Astrocyte (in vitro differentiated cells and primary cell): Measurements from ENCODE around the gene LSM4. TPM values are rescaled to one million over a fixed set of nuclear protein-coding genes. Genes with fewer than 3 reads are reported as not detected.

ENCODE experiments used
- DNase-seq: peaks from one replicate; pipeline ENCODE4 v3.0.0-alpha.2; 2010; ENCODE audit warnings: low read depth
- FAIRE-seq: peaks from 2 replicates; lab custom pipeline; 2011; peaks lifted over from hg19 to GRCh38; lab: Jason Lieb, UNC
- H2AFZ ChIP-seq: 2 replicates; pipeline ENCODE4 v1.6.0; 2012; ENCODE audit warnings: low read depth, low read length, inconsistent platforms
- H3K27ac ChIP-seq: 2 replicates; pipeline ENCODE4 v1.5.1; 2011; ENCODE audit warnings: low read depth, low read length, inconsistent platforms
- H3K27me3 ChIP-seq: 2 replicates; pipeline ENCODE4 v1.6.0; 2011; ENCODE audit warnings: low read length, inconsistent platforms; ENCODE audit not compliant: insufficient read depth
- H3K36me3 ChIP-seq: 2 replicates; pipeline ENCODE4 v1.5.1; 2011; ENCODE audit warnings: low read length, inconsistent platforms; ENCODE audit not compliant: insufficient read depth
- H3K4me1 ChIP-seq: 2 replicates; pipeline ENCODE4 v1.5.1; 2011; ENCODE audit warnings: low read length, inconsistent platforms; ENCODE audit not compliant: insufficient read depth
- H3K4me2 ChIP-seq: 2 replicates; pipeline ENCODE4 v1.6.0; 2012; ENCODE audit warnings: low read length, inconsistent platforms
- H3K4me3 ChIP-seq: 2 replicates; pipeline ENCODE4 v1.5.1; 2011; ENCODE audit warnings: low read depth, mild to moderate bottlenecking, low read length, inconsistent platforms; ENCODE audit not compliant: insufficient read depth
- H3K79me2 ChIP-seq: 2 replicates; pipeline ENCODE4 v1.6.0; 2012; ENCODE audit warnings: mild to moderate bottlenecking, low read length, inconsistent platforms; ENCODE audit not compliant: insufficient read depth
- H3K9ac ChIP-seq: 2 replicates; pipeline ENCODE4 v1.6.0; 2012; ENCODE audit warnings: mild to moderate bottlenecking, low read length, inconsistent platforms
- H3K9me3 ChIP-seq: 2 replicates; pipeline ENCODE4 v1.5.1; 2012; ENCODE audit warnings: low read depth, mild to moderate bottlenecking, low read length, inconsistent platforms; ENCODE audit not compliant: insufficient read depth
- H4K20me1 ChIP-seq: 2 replicates; pipeline ENCODE4 v1.6.0; 2012; ENCODE audit warnings: low read length, inconsistent platforms; ENCODE audit not compliant: insufficient read depth
- H3K27ac Mint-ChIP-seq: one replicate; pipeline ENCODE4 v1.8.0; 2021; ENCODE audit warnings: mild to moderate bottlenecking, mixed read lengths; ENCODE audit not compliant: unreplicated experiment
- H3K27me3 Mint-ChIP-seq: one replicate; pipeline ENCODE4 v1.8.0; 2021; ENCODE audit warnings: low read depth, mixed read lengths; ENCODE audit not compliant: unreplicated experiment
- H3K36me3 Mint-ChIP-seq: one replicate; pipeline ENCODE4 v1.8.0; 2021; ENCODE audit warnings: low read depth, mixed read lengths; ENCODE audit not compliant: unreplicated experiment
- H3K4me1 Mint-ChIP-seq: one replicate; pipeline ENCODE4 v1.8.0; 2021; ENCODE audit warnings: low read depth, mixed read lengths; ENCODE audit not compliant: unreplicated experiment
- H3K4me3 Mint-ChIP-seq: one replicate; pipeline ENCODE4 v1.8.0; 2021; ENCODE audit warnings: mild to moderate bottlenecking, moderate library complexity, mixed read lengths; ENCODE audit not compliant: unreplicated experiment
- H3K9me3 Mint-ChIP-seq: one replicate; pipeline ENCODE4 v1.8.0; 2021; ENCODE audit warnings: mild to moderate bottlenecking, mixed read lengths; ENCODE audit not compliant: unreplicated experiment
- CTCF ChIP-seq: IDR thresholded peaks from 2 replicates; pipeline ENCODE4 v1.5.1; 2011; ENCODE audit warnings: low read depth, mild to moderate bottlenecking, inconsistent platforms, low read length, moderate library complexity; ENCODE audit not compliant: insufficient read depth
- EZH2 ChIP-seq: IDR thresholded peaks from 2 replicates; pipeline ENCODE4 v1.6.1; 2012; ENCODE audit warnings: mild to moderate bottlenecking, low read length, inconsistent platforms; ENCODE audit not compliant: insufficient read depth
- total RNA-seq: library from RNA; stranded (reverse); gene quantifications from 2 replicates; pipeline ENCODE4 v1.2.1, GENCODE V29; 2021

Gene LSM4
- total RNA-seq, 1 donor from 2014 or later = 127 TPM

- Mint-ChIP-seq H3K4me1 (peaks cover 2% of the 10 kb centered on the region), H3K9me3 (no peaks in the 10 kb centered on the region), H3K27me3 (peaks cover 4% of the 10 kb centered on the region), H3K27ac (peak within 1 kb of the TSS; percentile 30), H3K36me3 (peaks cover 11% of the 10 kb centered on the region), H3K4me3 (peak within 1 kb of the TSS; percentile 86)
- Histone ChIP-seq H3K4me2 (peak within 1 kb of the TSS; percentile 99), H3K9ac (peak within 1 kb of the TSS; percentile 77), H2AFZ (peak within 1 kb of the TSS; percentile 80), H3K4me1 (peaks cover 17% of the 10 kb centered on the region), H3K9me3 (no peaks in the 10 kb centered on the region), H3K79me2 (peaks cover 2% of the 10 kb centered on the region), H3K4me3 (peak within 1 kb of the TSS; percentile 70), H3K27ac (no peak within 1 kb of the TSS), H3K36me3 (no peaks in the 10 kb centered on the region), H3K27me3 (no peaks in the 10 kb centered on the region), H4K20me1 (no peaks in the 10 kb centered on the region)
- FAIRE-seq (no peak), DNase-seq (peak; percentile 16)
- no peak for TF ChIP-seq CTCF
- TF ChIP-seq EZH2 = no peak
Measured at GRCh38 chr19:18340190-18340989, 17.5 kb upstream of the LSM4 start, which contains the start of gene PGPEP1. Gene PGPEP1 (plus strand): TSS chr19:18340598. CDS start chr19:18340682, 84 bp downstream.

- Mint-ChIP-seq H3K4me1 (peaks cover 2% of the 10 kb centered on the region), H3K9me3 (no peaks in the 10 kb centered on the region), H3K36me3 (peaks cover 4% of the 10 kb centered on the region), H3K27me3 (peaks cover 4% of the 10 kb centered on the region), H3K27ac (peak overlapping the region; percentile 30), H3K4me3 (peak overlapping the region; percentile 81)
- Histone ChIP-seq H3K9me3 (no peaks in the 10 kb centered on the region), H4K20me1 (no peaks in the 10 kb centered on the region), H3K4me3 (no peak overlapping the region), H3K4me1 (peaks cover 15% of the 10 kb centered on the region), H2AFZ (peak overlapping the region; percentile 80), H3K27ac (no peak overlapping the region), H3K79me2 (peaks cover 2% of the 10 kb centered on the region), H3K9ac (peak overlapping the region; percentile 77), H3K4me2 (peak overlapping the region; percentile 99), H3K27me3 (no peaks in the 10 kb centered on the region), H3K36me3 (no peaks in the 10 kb centered on the region)
- FAIRE-seq (no peak), DNase-seq (no peak)
- TF ChIP-seq CTCF = no peak
- TF ChIP-seq EZH2 = no peak
Measured at GRCh38 chr19:18339723-18340122, 16.8 kb upstream of the LSM4 start.

- no peaks in the 10 kb centered on the region for H3K36me3 ChIP-seq
- no peaks in the 10 kb centered on the region for H3K27me3 ChIP-seq
- H3K27ac ChIP-seq = no peak overlapping the region
- H3K4me1 ChIP-seq = peaks cover 9% of the 10 kb centered on the region
- DNase-seq (no peak), FAIRE-seq (no peak)
- no peak for TF ChIP-seq CTCF
- no peak for TF ChIP-seq EZH2
- Mint-ChIP-seq H3K36me3 (peaks cover 3% of the 10 kb centered on the region), H3K4me3 (no peak overlapping the region), H3K9me3 (no peaks in the 10 kb centered on the region), H3K4me1 (peaks cover 2% of the 10 kb centered on the region), H3K27me3 (peaks cover 4% of the 10 kb centered on the region), H3K27ac (no peak overlapping the region)
- H2AFZ ChIP-seq = no peak overlapping the region
- no peak overlapping the region for H3K9ac ChIP-seq
- H3K4me2 ChIP-seq = no peak overlapping the region
- peaks cover 2% of the 10 kb centered on the region for H3K79me2 ChIP-seq
- no peaks in the 10 kb centered on the region for H3K9me3 ChIP-seq
- no peak overlapping the region for H3K4me3 ChIP-seq
- no peaks in the 10 kb centered on the region for H4K20me1 ChIP-seq
Measured at GRCh38 chr19:18338541-18338940, 15.7 kb upstream of the LSM4 start.
